GM12878 (cell line): ENCODE measurements around the gene SOX6. TPM values are rescaled to one million over a fixed set of nuclear protein-coding genes. Genes with fewer than 3 reads are reported as not detected.

Experiments
- ATAC-seq: fragments of 200-7000 bp; cut with Tn5 transposase; 3 replicates; pipeline ENCODE4 v1.9.1; 2020; ENCODE audit warnings: mild to moderate bottlenecking, moderate library complexity
- BruUV-seq: library from RNA; stranded (reverse); fragments of 400-500 nt; replicated peaks from 2 replicates; lab custom pipeline; 2021; lab: Mats Ljungman, UMichigan
- CTCF ChIA-PET: fragments of 300-600 bp; sonication (Branson Sonifier 250); formaldehyde crosslinking; extraction: SDS; loops from one replicate; lab custom pipeline; 2021; ENCODE audit warnings: inconsistent platforms; lab: Yijun Ruan, JAX
- POLR2A ChIA-PET: fragments of 350-600 bp; formaldehyde crosslinking; extraction: SDS; loops from one replicate; lab custom pipeline; 2021; ENCODE audit warnings: inconsistent platforms; lab: Charles Lee
- RAD21 ChIA-PET: fragments of 300-600 bp; sonication (Branson Sonifier 250); formaldehyde crosslinking; loops from one replicate; lab custom pipeline; 2023; ENCODE audit warnings: antibody characterized with exemption; ENCODE audit not compliant: unreplicated experiment; lab: Charles Lee
- SMC1A ChIA-PET: fragments of 300-600 bp; sonication (Branson Sonifier 250); formaldehyde crosslinking; loops from one replicate; lab custom pipeline; 2023; ENCODE audit not compliant: unreplicated experiment, uncharacterized antibody; lab: Charles Lee
- DNase-seq: peaks from one replicate; pipeline ENCODE4 v3.0.0-alpha.2; 2011; ENCODE audit warnings: low read depth, low spot score
- FAIRE-seq: peaks from 3 replicates; lab custom pipeline; 2011; peaks lifted over from hg19 to GRCh38; lab: Jason Lieb, UNC
- H2AFZ ChIP-seq: 2 replicates; pipeline ENCODE4 v1.6.0; 2011; ENCODE audit warnings: low read depth, low read length, control low read depth; ENCODE audit not compliant: control insufficient read depth
- H3K27ac ChIP-seq: 2 replicates; pipeline ENCODE4 v1.5.1; 2011; ENCODE audit warnings: control low read depth; ENCODE audit not compliant: control insufficient read depth, insufficient read depth
- H3K27me3 ChIP-seq, 2 experiments: replicated peaks in 1 of 2; 2 replicates each; pipeline versions ENCODE4 v1.6.0 to v1.6.1; 2011; ENCODE audit warnings: low read length in 1 of 2; ENCODE audit not compliant: control insufficient read depth in 2 of 2, insufficient read depth in 2 of 2
- H3K36me3 ChIP-seq, 2 experiments: 2 replicates each; pipeline ENCODE4 v1.5.1; 2011; ENCODE audit warnings: low read length in 1 of 2; ENCODE audit not compliant: control insufficient read depth in 2 of 2, insufficient read depth in 2 of 2
- H3K4me1 ChIP-seq: 2 replicates; pipeline ENCODE4 v1.6.1; 2011; ENCODE audit warnings: mild to moderate bottlenecking, low read length, moderate library complexity, mixed read lengths; ENCODE audit not compliant: control insufficient read depth, insufficient read depth
- H3K4me2 ChIP-seq: 2 replicates; pipeline ENCODE4 v1.6.0; 2011; ENCODE audit warnings: control low read depth; ENCODE audit not compliant: control insufficient read depth, insufficient read depth
- H3K4me3 ChIP-seq: fragments of 200-600 bp; sonication (generic); 2 replicates; pipeline ENCODE4 v1.5.1; 2016
- H3K79me2 ChIP-seq: 2 replicates; pipeline ENCODE4 v1.6.0; 2011; ENCODE audit warnings: low read length; ENCODE audit not compliant: control insufficient read depth, insufficient read depth
- H3K9ac ChIP-seq: 2 replicates; pipeline ENCODE4 v1.8.0; 2011; ENCODE audit warnings: low read length, control low read depth, mixed read lengths; ENCODE audit not compliant: control insufficient read depth, insufficient read depth
- H3K9me3 ChIP-seq: replicated peaks from 3 replicates; pipeline ENCODE4 v1.5.1; 2011; ENCODE audit warnings: mild to moderate bottlenecking, low read length; ENCODE audit not compliant: control insufficient read depth, insufficient read depth
- H4K20me1 ChIP-seq: 2 replicates; pipeline ENCODE4 v1.6.0; 2011; ENCODE audit not compliant: control insufficient read depth, insufficient read depth
- CREM ChIP-seq: IDR thresholded peaks from 2 replicates; pipeline ENCODE4 v1.6.1; 2014; ENCODE audit warnings: antibody characterized with exemption, low read depth
- IKZF1 ChIP-seq: fragments of 450-650 bp; conservative IDR thresholded peaks from 2 replicates; pipeline ENCODE4 v1.6.1; 2017; ENCODE audit warnings: antibody characterized with exemption, mild to moderate bottlenecking
- NFXL1 ChIP-seq: fragments of 450-650 bp; IDR thresholded peaks from 2 replicates; pipeline ENCODE4 v1.6.1; 2017; ENCODE audit warnings: antibody characterized with exemption, mild to moderate bottlenecking, borderline replicate concordance
- NR2F1 ChIP-seq: fragments of 450-650 bp; conservative IDR thresholded peaks from 2 replicates; pipeline ENCODE4 v1.6.1; 2017; ENCODE audit warnings: mild to moderate bottlenecking
- YBX1 ChIP-seq: fragments of 450-650 bp; IDR thresholded peaks from 2 replicates; pipeline ENCODE4 v1.6.1; 2016; ENCODE audit warnings: antibody characterized with exemption
- WGBS: methylation state at CpG from one replicate; pipeline ENCODE4 v1.1.6; 2016; ENCODE audit warnings: low lambda C conversion rate; ENCODE audit not compliant: insufficient replicate concordance, insufficient coverage; ENCODE audit errors: missing lambda C conversion rate; 5-methylcytosine and 5-hydroxymethylcytosine counted together
- in situ Hi-C: fragments of 300-500 bp; cut with MboI; formaldehyde crosslinking; loops from 9 replicates; pipeline ENCODE4 v1.14.3; 2018; ENCODE audit warnings: mixed read lengths
- intact Hi-C: fragments of 100-400 bp; cut with micrococcal nuclease; formaldehyde crosslinking; loops from one replicate; pipeline ENCODE4 v1.14.2; 2022; ENCODE audit not compliant: unreplicated experiment
- polyA plus RNA-seq, 11 experiments: library from polyadenylated mRNA; depleted of rRNA in 4 of 11; unstranded in 6 of 11; stranded (reverse) in 5 of 11; fragments of >200 nt; fragmentation: Nextera tagmentation in 4 of 11; fragmentation: Illumina TruSeq in 1 of 11; extraction: Ambion mirVana in 4 of 11; extraction: Trizol in 1 of 11; gene quantifications; 1 replicate in 1 of 11; 2 replicates in 10 of 11; pipeline versions ENCODE4 v1.2.1 to v1.2.3, GENCODE V29; 2011 to 2016; ENCODE audit warnings: inconsistent platforms in 2 of 11, missing spikeins in 2 of 11, low read depth in 1 of 11
- total RNA-seq, 4 experiments: library from RNA; depleted of rRNA in 3 of 4; stranded (reverse); fragments of >200 nt in 3 of 4; fragmentation: Illumina TruSeq in 1 of 4; extraction: Trizol in 1 of 4; gene quantifications; 2 replicates each; pipeline versions ENCODE4 v1.2.1 to v1.2.3, GENCODE V29; 2013 to 2021
- TF ChIP-seq, protein P1 (sequence below): IDR thresholded peaks from 2 replicates; pipeline ENCODE4 v1.6.1; 2011; ENCODE audit warnings: mild to moderate bottlenecking, low read depth, low read length, moderate library complexity; ENCODE audit not compliant: insufficient replicate concordance

Gene SOX6
- total and polyA plus RNA-seq, 10 of the 15 experiments (the other 5 are each of a cell fraction or from before 2014, with no cell fraction given) = 0.03 to 0.71 (median 0.29) TPM; not detected in 4

DNA sequence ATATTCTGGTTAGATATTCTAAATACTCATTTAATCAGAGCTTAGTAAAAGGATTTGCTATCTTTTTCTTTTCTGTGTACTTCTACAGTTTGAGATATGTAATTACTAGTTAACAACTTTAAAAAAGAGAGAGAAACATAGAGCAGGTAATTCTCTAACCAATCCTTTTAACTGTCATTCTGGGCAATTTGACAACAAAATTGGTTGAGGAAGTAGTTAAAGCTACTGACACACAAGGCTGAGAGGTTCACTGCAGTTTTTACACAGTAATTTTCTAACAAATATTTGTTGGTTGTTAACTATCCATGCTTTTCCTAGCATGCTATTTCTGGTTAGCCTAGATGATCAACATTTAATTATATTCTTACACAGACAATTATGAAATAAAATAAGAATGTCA lies 3.6 kb downstream of the SOX6 start (continued):
- TF ChIP-seq CREM = no peak

DNA sequence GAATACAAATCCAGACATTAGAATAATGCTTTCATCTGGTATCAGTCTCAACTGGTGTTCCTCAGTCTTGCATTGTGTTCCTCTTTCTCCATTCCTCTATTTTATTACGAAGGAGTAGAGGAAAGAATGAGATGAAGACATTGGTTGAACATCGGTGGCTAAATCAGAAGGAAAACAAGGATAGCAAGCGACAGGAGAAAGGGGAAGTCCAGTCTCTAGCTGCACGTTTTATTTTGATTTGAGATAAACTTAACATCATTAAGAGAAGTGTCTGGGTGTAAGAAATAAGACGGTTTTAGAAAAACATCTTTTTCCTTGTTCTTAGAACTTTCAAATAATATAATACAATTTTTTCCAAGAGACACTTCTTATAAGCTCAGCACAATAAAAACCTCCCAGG lies 6.2 kb downstream of the SOX6 start:
- no peaks in the 10 kb centered on the region for H3K36me3 ChIP-seq
- TF ChIP-seq YBX1 (no peak), NR2F1 (no peak), NFXL1 (no peak), IKZF1 (no peak)
- TF ChIP-seq, protein P1, sequence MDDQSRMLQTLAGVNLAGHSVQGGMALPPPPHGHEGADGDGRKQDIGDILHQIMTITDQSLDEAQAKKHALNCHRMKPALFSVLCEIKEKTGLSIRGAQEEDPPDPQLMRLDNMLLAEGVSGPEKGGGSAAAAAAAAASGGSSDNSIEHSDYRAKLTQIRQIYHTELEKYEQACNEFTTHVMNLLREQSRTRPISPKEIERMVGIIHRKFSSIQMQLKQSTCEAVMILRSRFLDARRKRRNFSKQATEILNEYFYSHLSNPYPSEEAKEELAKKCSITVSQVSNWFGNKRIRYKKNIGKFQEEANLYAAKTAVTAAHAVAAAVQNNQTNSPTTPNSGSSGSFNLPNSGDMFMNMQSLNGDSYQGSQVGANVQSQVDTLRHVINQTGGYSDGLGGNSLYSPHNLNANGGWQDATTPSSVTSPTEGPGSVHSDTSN = no peak
- BruUV-seq = no TSS peak
- 2% methylated on average over 5 of the region's 5 CpGs for WGBS
- in situ Hi-C loops (no loop called here), intact Hi-C loops (no loop called here)
- no peaks in the 10 kb centered on the region for H4K20me1 ChIP-seq
- DNase-seq (no peak), ATAC-seq (no peak), FAIRE-seq (no peak)
- no peak overlapping the region for H3K9ac ChIP-seq
- no peak overlapping the region for H2AFZ ChIP-seq
- POLR2A ChIA-PET = no interaction called here
- no peaks in the 10 kb centered on the region for H3K79me2 ChIP-seq
- H3K4me2 ChIP-seq = no peak overlapping the region
- no peaks in the 10 kb centered on the region for H3K4me1 ChIP-seq
- SMC1A ChIA-PET = interaction anchor here (0.8 kb wide), 1 partner anchor 26 kb away, joined by 3 read pairs; no protein-coding TSS in a partner anchor
- peaks cover 0 to 2% of the 10 kb centered on the region in 2 experiments; a peak in 2 of 4 replicates for H3K27me3 ChIP-seq
- RAD21 ChIA-PET = no interaction called here
- H3K27ac ChIP-seq = no peak overlapping the region
- no peak overlapping the region for H3K4me3 ChIP-seq
- no peaks in the 10 kb centered on the region for H3K9me3 ChIP-seq
- CTCF ChIA-PET = no interaction called here
